SW480 (cell line): ENCODE measurements around the gene ASCL1.

Source experiments
- DNase-seq: peaks from one replicate; pipeline ENCODE4 v3.0.0-alpha.2; 2016; ENCODE audit warnings: low spot score

The ASCL1 gene

DNA sequence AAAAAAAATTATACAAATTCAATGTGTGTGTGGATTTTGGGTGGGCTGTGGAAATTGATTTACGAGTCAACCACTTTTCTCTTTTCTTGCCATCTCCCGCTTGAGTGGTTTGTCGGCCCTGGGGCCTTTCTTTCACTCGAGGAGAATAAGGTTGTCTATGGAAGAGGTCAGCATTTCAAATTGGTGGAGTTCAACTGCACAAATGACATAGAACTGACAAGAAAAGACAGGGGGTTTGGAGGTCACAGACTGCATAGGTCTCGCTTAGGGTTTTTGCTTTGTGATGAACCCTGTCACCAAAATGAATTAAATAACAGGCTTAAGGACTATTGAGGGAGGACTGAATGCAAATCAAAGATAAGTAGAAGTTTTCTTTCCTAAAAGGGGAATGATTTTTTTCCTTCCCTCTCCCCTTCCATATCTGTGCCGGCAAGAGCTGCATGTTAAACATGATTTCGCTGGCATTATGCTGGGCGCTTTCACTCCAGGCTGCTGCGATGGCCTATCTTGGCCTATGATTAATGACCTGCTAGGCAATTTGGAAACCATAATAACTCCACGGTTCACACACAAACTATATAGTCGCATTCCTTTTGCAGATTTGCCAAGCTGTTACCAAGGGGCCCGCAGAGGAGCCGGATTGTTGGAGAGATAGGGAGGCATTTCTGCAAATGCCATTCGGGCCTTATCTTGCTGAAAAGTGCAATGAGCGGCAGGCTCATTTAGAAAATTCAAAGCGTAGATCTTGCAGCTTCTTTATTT lies 20.7 kb downstream of the ASCL1 start:
- DNase-seq = no peak

DNA sequence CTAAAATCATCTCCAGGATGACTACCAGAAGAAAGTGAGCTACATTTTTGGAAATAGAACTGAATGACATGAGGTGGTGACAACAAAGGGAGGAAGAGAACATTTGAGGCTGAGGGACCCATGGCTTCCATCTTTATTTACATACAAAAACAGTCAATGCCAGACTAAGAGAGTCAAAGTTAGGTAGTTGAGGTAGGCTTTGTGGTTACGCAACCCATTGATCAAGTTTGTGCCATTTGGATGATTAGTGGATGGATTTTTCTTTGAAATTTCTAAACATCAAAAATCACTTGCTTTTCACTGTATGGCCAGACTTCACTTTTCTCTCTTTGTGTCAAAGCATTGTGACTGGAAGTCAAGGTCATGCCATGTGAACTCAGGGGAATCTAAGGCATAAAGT lies 22.9 kb downstream of the ASCL1 start:
- DNase-seq = no peak

DNA sequence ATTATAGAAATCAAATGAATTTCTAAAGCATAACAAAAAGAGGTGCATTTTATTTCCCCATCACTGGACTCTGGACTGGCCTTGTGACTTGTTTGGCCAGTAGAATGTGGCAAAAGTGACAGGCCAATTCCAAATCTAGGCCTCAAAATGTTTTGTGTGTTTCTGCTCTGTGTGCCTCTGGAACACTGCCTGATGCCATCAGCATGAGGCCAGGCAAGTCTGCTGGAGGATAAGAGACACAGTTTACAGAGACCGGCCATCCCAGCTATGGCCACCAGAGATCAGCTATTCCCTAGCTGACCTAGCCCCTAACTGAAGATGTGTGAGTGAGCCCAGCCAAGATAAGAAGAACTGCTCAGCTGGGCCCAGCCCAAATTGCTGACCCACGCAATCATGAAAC lies 32.9 kb downstream of the ASCL1 start:
- DNase-seq = no peak

DNA sequence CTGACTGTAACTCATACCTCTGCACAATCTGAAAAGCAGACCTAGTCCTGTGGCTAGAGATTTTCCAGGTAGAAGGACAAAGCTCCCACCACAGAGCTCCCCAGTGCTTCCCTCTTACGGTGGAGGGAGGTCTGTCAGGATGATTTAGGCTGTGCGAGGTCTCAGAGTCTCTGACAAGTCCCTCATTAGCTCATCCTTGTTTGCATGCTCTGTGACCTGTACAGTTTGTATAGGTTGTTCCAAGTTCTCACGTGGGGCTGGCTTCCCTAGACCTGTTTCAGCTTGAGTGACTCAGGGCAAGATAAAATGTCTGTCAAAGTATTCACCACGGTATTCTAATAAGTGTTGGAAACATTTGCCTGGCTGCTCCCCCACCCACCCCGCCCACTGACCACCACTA lies 34.8 kb downstream of the ASCL1 start:
- peak; percentile 2 for DNase-seq

DNA sequence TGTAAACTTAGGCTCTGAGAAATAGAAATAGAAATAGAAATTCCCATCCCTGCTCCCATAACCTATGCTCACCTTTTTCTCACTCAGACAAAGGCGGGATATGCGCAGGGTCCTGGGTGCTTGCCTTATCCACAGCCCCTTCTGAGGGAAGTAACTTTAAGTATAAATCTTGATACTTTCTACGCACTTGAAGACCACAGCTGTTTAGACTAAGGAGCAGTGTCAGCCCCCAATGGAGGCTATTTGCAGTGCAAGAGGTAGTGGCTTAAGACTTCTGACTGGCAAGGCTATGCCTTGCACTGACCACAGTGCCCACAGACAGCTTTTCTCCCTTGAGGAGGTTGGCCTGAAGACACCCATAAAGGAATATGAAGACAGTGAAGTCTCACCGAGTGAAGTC lies 35.2 kb downstream of the ASCL1 start:
- DNase-seq = no peak

DNA sequence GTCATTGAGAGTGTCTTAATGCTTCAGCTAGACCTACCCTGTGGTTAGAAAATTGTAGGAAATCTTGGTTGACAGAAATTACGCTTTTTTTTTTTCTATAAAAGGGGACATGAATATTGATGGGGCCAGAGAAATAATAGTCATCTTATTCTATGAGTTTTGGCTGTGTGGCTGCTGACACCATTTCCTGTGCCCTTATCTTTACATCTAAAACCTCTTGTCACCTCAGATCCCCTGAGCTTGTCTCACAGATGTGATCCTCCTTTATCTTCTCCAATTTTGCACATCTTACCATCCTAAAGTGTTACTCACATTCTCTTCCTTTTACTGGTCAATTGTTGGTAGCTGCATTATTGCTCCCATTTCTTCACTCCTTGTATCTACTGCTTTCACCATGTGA lies 36.1 kb downstream of the ASCL1 start:
- DNase-seq = no peak

DNA sequence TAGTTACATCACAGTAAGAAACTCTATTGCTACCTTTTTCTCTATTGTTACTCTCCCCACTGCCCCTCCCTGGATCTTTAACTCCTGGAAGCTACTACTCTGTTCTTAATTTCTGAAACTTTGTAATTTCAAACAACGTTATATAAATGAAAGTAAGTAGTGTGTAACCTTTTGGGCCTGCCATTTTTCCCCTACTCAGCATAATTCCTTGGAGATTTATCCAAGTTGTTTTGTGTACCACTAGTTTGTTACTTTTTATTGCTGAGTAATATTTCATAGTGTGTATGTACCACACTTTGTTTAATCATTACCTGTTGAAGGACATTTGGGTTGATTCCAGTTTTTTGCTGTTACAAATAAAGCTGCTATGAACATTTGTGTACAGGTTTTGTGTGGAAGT lies 37.9 kb downstream of the ASCL1 start:
- DNase-seq = no peak
